22Rv1 (cell line): Measurements from ENCODE around the gene KSR2.

ENCODE experiments used
- CTCF ChIP-seq: fragments of 450-650 bp; IDR thresholded peaks from 2 replicates; pipeline ENCODE4 v1.5.1; 2017; ENCODE audit warnings: mild to moderate bottlenecking
- ZFX ChIP-seq: fragments of 450-650 bp; IDR thresholded peaks from 2 replicates; pipeline ENCODE4 v1.6.1; 2017; ENCODE audit warnings: antibody characterized with exemption, borderline replicate concordance

GRCh38 chr12:117724543-117724942 lies 244.2 kb downstream of the KSR2 start:
- TF ChIP-seq CTCF (no peak), ZFX (no peak)
